ENCODE data around the gene VPS13C. TPM values are rescaled to one million over a fixed set of nuclear protein-coding genes. Genes with fewer than 3 reads are reported as not detected.

Gene VPS13C
- total RNA-seq, 1 experiment from 2014 or later, result 18.6 TPM

GRCh38 chr15:61807281-61807929 lies 252.8 kb downstream of the VPS13C start:
- H3K27me3 ChIP-seq (ENCODE audit: insufficient read depth, low read length), result peaks cover 28% of the 10 kb centered on the region

More at GRCh38 chr15:61807281-61807929, 252.8 kb downstream of the VPS13C start:
- no peak overlapping the region for H2AFZ ChIP-seq (ENCODE audit: low read depth, low read length, poor library complexity, severe bottlenecking)
- H3K4me3 ChIP-seq (replicated peaks in 1 of 2; ENCODE audit: low read depth in 1 of 2, low read length in 2 of 2), result no peak overlapping the region
- TF ChIP-seq SRF (IDR thresholded peaks at IDR 0.05; ENCODE audit: low read depth) (no peak), POLR2A (IDR thresholded peaks at IDR 0.05; ENCODE audit: borderline replicate concordance, extremely low read depth, insufficient read depth, insufficient read length) (no peak), POLR2AphosphoS5 (IDR thresholded peaks at IDR 0.05; ENCODE audit: low read depth, low read length) (no peak), EZH2phosphoT487 (IDR thresholded peaks at IDR 0.05; ENCODE audit: borderline replicate concordance) (no peak), ZNF274 (IDR thresholded peaks at IDR 0.05; ENCODE audit: low read depth, low read length) (no peak), ELF1 (IDR thresholded peaks at IDR 0.05; ENCODE audit: borderline replicate concordance, low read depth) (no peak), RAD21 (IDR thresholded peaks at IDR 0.05; ENCODE audit: low read depth) (no peak), ZBTB33 (IDR thresholded peaks at IDR 0.05; ENCODE audit: extremely low read depth, insufficient replicate concordance, low read length) (no peak), YY1 (IDR thresholded peaks at IDR 0.05; ENCODE audit: extremely low read depth, insufficient replicate concordance, low read depth, low read length) (no peak), EGR1 (IDR thresholded peaks at IDR 0.05; ENCODE audit: low read depth) (no peak), FOSL1 (IDR thresholded peaks at IDR 0.05; ENCODE audit: low read depth) (no peak), CBX3 (IDR thresholded peaks at IDR 0.05; ENCODE audit: low read depth) (no peak), SIN3A (IDR thresholded peaks at IDR 0.05; ENCODE audit: low read depth) (no peak), TCF7L2 (IDR thresholded peaks at IDR 0.05; ENCODE audit: borderline replicate concordance, extremely low read depth, insufficient read depth, insufficient read length) (no peak), JUND (IDR thresholded peaks at IDR 0.05) (no peak), CEBPB (IDR thresholded peaks at IDR 0.05; ENCODE audit: low read depth) (no peak)
- TF ChIP-seq, protein P1, sequence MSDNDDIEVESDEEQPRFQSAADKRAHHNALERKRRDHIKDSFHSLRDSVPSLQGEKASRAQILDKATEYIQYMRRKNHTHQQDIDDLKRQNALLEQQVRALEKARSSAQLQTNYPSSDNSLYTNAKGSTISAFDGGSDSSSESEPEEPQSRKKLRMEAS (IDR thresholded peaks at IDR 0.05), result no peak
- TF ChIP-seq, protein P2, sequence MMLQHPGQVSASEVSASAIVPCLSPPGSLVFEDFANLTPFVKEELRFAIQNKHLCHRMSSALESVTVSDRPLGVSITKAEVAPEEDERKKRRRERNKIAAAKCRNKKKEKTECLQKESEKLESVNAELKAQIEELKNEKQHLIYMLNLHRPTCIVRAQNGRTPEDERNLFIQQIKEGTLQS (IDR thresholded peaks at IDR 0.05), result no peak
- TF ChIP-seq, protein P3, sequence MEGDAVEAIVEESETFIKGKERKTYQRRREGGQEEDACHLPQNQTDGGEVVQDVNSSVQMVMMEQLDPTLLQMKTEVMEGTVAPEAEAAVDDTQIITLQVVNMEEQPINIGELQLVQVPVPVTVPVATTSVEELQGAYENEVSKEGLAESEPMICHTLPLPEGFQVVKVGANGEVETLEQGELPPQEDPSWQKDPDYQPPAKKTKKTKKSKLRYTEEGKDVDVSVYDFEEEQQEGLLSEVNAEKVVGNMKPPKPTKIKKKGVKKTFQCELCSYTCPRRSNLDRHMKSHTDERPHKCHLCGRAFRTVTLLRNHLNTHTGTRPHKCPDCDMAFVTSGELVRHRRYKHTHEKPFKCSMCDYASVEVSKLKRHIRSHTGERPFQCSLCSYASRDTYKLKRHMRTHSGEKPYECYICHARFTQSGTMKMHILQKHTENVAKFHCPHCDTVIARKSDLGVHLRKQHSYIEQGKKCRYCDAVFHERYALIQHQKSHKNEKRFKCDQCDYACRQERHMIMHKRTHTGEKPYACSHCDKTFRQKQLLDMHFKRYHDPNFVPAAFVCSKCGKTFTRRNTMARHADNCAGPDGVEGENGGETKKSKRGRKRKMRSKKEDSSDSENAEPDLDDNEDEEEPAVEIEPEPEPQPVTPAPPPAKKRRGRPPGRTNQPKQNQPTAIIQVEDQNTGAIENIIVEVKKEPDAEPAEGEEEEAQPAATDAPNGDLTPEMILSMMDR (IDR thresholded peaks at IDR 0.05 in 2 of 3, conservative IDR thresholded peaks at IDR 0.05 in 1 of 3; ENCODE audit: borderline replicate concordance in 1 of 3, insufficient read depth in 1 of 3, low read depth in 2 of 3, low read length in 2 of 3), result no peak
- TF ChIP-seq, protein P4, sequence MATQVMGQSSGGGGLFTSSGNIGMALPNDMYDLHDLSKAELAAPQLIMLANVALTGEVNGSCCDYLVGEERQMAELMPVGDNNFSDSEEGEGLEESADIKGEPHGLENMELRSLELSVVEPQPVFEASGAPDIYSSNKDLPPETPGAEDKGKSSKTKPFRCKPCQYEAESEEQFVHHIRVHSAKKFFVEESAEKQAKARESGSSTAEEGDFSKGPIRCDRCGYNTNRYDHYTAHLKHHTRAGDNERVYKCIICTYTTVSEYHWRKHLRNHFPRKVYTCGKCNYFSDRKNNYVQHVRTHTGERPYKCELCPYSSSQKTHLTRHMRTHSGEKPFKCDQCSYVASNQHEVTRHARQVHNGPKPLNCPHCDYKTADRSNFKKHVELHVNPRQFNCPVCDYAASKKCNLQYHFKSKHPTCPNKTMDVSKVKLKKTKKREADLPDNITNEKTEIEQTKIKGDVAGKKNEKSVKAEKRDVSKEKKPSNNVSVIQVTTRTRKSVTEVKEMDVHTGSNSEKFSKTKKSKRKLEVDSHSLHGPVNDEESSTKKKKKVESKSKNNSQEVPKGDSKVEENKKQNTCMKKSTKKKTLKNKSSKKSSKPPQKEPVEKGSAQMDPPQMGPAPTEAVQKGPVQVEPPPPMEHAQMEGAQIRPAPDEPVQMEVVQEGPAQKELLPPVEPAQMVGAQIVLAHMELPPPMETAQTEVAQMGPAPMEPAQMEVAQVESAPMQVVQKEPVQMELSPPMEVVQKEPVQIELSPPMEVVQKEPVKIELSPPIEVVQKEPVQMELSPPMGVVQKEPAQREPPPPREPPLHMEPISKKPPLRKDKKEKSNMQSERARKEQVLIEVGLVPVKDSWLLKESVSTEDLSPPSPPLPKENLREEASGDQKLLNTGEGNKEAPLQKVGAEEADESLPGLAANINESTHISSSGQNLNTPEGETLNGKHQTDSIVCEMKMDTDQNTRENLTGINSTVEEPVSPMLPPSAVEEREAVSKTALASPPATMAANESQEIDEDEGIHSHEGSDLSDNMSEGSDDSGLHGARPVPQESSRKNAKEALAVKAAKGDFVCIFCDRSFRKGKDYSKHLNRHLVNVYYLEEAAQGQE (IDR thresholded peaks at IDR 0.05; ENCODE audit: low read depth), result no peak
- no peaks in the 10 kb centered on the region for H3K4me1 ChIP-seq (ENCODE audit: control insufficient read depth in 1 of 2, insufficient read depth in 2 of 2, low read length in 2 of 2)
- H4K20me1 ChIP-seq (ENCODE audit: insufficient read depth), result no peaks in the 10 kb centered on the region
- no peaks in the 10 kb centered on the region for H3K9me3 ChIP-seq (ENCODE audit: control insufficient read depth in 1 of 2, insufficient read depth in 1 of 2, low read depth in 1 of 2, low read length in 2 of 2)
- intact Hi-C loops (cut with micrococcal nuclease), result no loop called here
- BruUV-seq (replicated peaks), result no TSS peak
- no peaks in the 10 kb centered on the region for H3K79me2 ChIP-seq (ENCODE audit: insufficient read depth, low read length)
- ChIA-PET RAD21 (ENCODE audit: low non-redundant PET in 1 of 2, low total read pairs in 2 of 2, uncharacterized antibody in 2 of 2, unreplicated experiment in 2 of 2) (no interaction called here), POLR2A (no interaction called here), CTCF (no interaction called here)
- no peak overlapping the region for H3K4me2 ChIP-seq (ENCODE audit: low read length)
- H3K9ac ChIP-seq (ENCODE audit: low read length), result no peak overlapping the region
- H3K36me3 ChIP-seq (ENCODE audit: control insufficient read depth in 1 of 2, insufficient read depth in 2 of 2, low read length in 2 of 2), result no peaks in the 10 kb centered on the region
- H3K9me2 ChIP-seq (ENCODE audit: insufficient read depth), result no peaks in the 10 kb centered on the region; the same call in 1 of the 2 replicates
- H3K27ac ChIP-seq (ENCODE audit: low read depth, low read length), result no peak overlapping the region
- ATAC-seq, result no peak
- no peak for DNase-seq (ENCODE audit: low read depth, low spot score)
